ENCODE data around the gene UCMA.

Gene UCMA

GRCh38 chr10:13268310-13268709, 34.1 kb upstream of the UCMA start:
- H3K14ac ChIP-seq (ENCODE audit: low read length in 2 of 2): no peak overlapping the region
- no peak overlapping the region for H3K23ac ChIP-seq (ENCODE audit: low read length in 2 of 2)
- no peak overlapping the region for H4K8ac ChIP-seq (ENCODE audit: low read length)
- no peak overlapping the region for H2BK5ac ChIP-seq (ENCODE audit: low read depth, low read length, poor library complexity, severe bottlenecking)
- H3K9me3 ChIP-seq (ENCODE audit: control insufficient read depth, low read length): no peaks in the 10 kb centered on the region
- H3K27me3 ChIP-seq (ENCODE audit: control insufficient read depth in 1 of 2, insufficient read depth in 1 of 2, low read length in 2 of 2): peaks cover 17 to 29% of the 10 kb centered on the region in 2 experiments
- H2BK15ac ChIP-seq (ENCODE audit: low read depth, poor library complexity, severe bottlenecking): no peak overlapping the region
- H2BK12ac ChIP-seq (ENCODE audit: low read length in 2 of 2): no peak overlapping the region
- no peak overlapping the region for H2BK120ac ChIP-seq (ENCODE audit: low read depth, low read length)
- H4K91ac ChIP-seq (ENCODE audit: low read length): no peak overlapping the region
- no peak overlapping the region for H2AK5ac ChIP-seq (ENCODE audit: low read length, severe bottlenecking)
- WGBS: 93% methylated on average over 1 of the region's 4 CpGs
- H3K4me3 ChIP-seq (ENCODE audit: insufficient read depth in 1 of 2, low read depth in 1 of 2, low read length in 2 of 2): no peak overlapping the region
- H3K18ac ChIP-seq (ENCODE audit: low read depth in 1 of 2, low read length in 2 of 2): no peak overlapping the region
- H3K4me2 ChIP-seq (ENCODE audit: low read length, poor library complexity, severe bottlenecking): no peak overlapping the region
- no peak overlapping the region for H3K27ac ChIP-seq (ENCODE audit: low read length, poor library complexity, severe bottlenecking)
- H3K4ac ChIP-seq (ENCODE audit: low read depth in 1 of 2, low read length in 2 of 2): no peak overlapping the region
- H3K79me1 ChIP-seq (replicated peaks; ENCODE audit: low read length, poor library complexity, severe bottlenecking): no peaks in the 10 kb centered on the region
- no peak overlapping the region for H3K9ac ChIP-seq (ENCODE audit: low read length)
- no peaks in the 10 kb centered on the region for H3K36me3 ChIP-seq (ENCODE audit: control insufficient read depth in 1 of 2, insufficient read depth in 2 of 2, low read depth in 1 of 2, low read length in 2 of 2)
- H2AFZ ChIP-seq (ENCODE audit: low read depth, low read length): no peak overlapping the region
- peaks cover 2% of the 10 kb centered on the region for H3K4me1 ChIP-seq (ENCODE audit: control insufficient read depth, insufficient read depth, low read depth, low read length)
- no peak for DNase-seq

GRCh38 chr10:13263591-13263990, 29.4 kb upstream of the UCMA start:
- no peak overlapping the region for H2AFZ ChIP-seq (ENCODE audit: low read depth, low read length)
- no peak overlapping the region for H3K18ac ChIP-seq (ENCODE audit: low read depth in 1 of 2, low read length in 2 of 2)
- H4K91ac ChIP-seq (ENCODE audit: low read length): no peak overlapping the region
- no peak overlapping the region for H3K23ac ChIP-seq (ENCODE audit: low read length in 2 of 2)
- no peaks in the 10 kb centered on the region for H3K4me1 ChIP-seq (ENCODE audit: control insufficient read depth, insufficient read depth, low read depth, low read length)
- no peak overlapping the region for H2AK5ac ChIP-seq (ENCODE audit: low read length, severe bottlenecking)
- H2BK15ac ChIP-seq (ENCODE audit: low read depth, poor library complexity, severe bottlenecking): no peak overlapping the region
- no peak overlapping the region for H3K27ac ChIP-seq (ENCODE audit: low read length, poor library complexity, severe bottlenecking)
- H2BK120ac ChIP-seq (ENCODE audit: low read depth, low read length): no peak overlapping the region
- no peak overlapping the region for H2BK12ac ChIP-seq (ENCODE audit: low read length in 2 of 2)
- DNase-seq: no peak
- WGBS: 83% methylated on average over 7 of the region's 7 CpGs
- H3K9ac ChIP-seq (ENCODE audit: low read length): no peak overlapping the region
- no peak overlapping the region for H4K8ac ChIP-seq (ENCODE audit: low read length)
- no peak overlapping the region for H3K4me2 ChIP-seq (ENCODE audit: low read length, poor library complexity, severe bottlenecking)
- H3K14ac ChIP-seq (ENCODE audit: low read length in 2 of 2): no peak overlapping the region
- H3K27me3 ChIP-seq (ENCODE audit: control insufficient read depth in 1 of 2, insufficient read depth in 1 of 2, low read length in 2 of 2): peaks cover 24 to 36% of the 10 kb centered on the region in 2 experiments
- H3K4ac ChIP-seq (ENCODE audit: low read depth in 1 of 2, low read length in 2 of 2): no peak overlapping the region
- H3K36me3 ChIP-seq (ENCODE audit: control insufficient read depth in 1 of 2, insufficient read depth in 2 of 2, low read depth in 1 of 2, low read length in 2 of 2): no peaks in the 10 kb centered on the region
- H2BK5ac ChIP-seq (ENCODE audit: low read depth, low read length, poor library complexity, severe bottlenecking): no peak overlapping the region
- no peaks in the 10 kb centered on the region for H3K79me1 ChIP-seq (replicated peaks; ENCODE audit: low read length, poor library complexity, severe bottlenecking)
- H3K4me3 ChIP-seq (ENCODE audit: insufficient read depth in 1 of 2, low read depth in 1 of 2, low read length in 2 of 2): no peak overlapping the region
- peaks cover 4% of the 10 kb centered on the region for H3K9me3 ChIP-seq (ENCODE audit: control insufficient read depth, low read length)

- no peak overlapping the region for H3K18ac ChIP-seq (ENCODE audit: low read depth in 1 of 2, low read length in 2 of 2)
- WGBS: 88% methylated on average over 1 of the region's 1 CpG
- no peak overlapping the region for H3K4me3 ChIP-seq (ENCODE audit: insufficient read depth in 1 of 2, low read depth in 1 of 2, low read length in 2 of 2)
- H3K14ac ChIP-seq (ENCODE audit: low read length in 2 of 2): no peak overlapping the region
- no peak for DNase-seq
- no peak overlapping the region for H4K8ac ChIP-seq (ENCODE audit: low read length)
- no peak overlapping the region for H3K4ac ChIP-seq (ENCODE audit: low read depth in 1 of 2, low read length in 2 of 2)
- no peak overlapping the region for H3K27ac ChIP-seq (ENCODE audit: low read length, poor library complexity, severe bottlenecking)
- H2AK5ac ChIP-seq (ENCODE audit: low read length, severe bottlenecking): no peak overlapping the region
- H3K79me1 ChIP-seq (replicated peaks; ENCODE audit: low read length, poor library complexity, severe bottlenecking): no peaks in the 10 kb centered on the region
- H2BK120ac ChIP-seq (ENCODE audit: low read depth, low read length): no peak overlapping the region
- H3K9ac ChIP-seq (ENCODE audit: low read length): no peak overlapping the region
- H2BK12ac ChIP-seq (ENCODE audit: low read length in 2 of 2): no peak overlapping the region
- peaks cover 4% of the 10 kb centered on the region for H3K9me3 ChIP-seq (ENCODE audit: control insufficient read depth, low read length)
- no peak overlapping the region for H3K23ac ChIP-seq (ENCODE audit: low read length in 2 of 2)
- peaks cover 18 to 30% of the 10 kb centered on the region in 2 experiments for H3K27me3 ChIP-seq (ENCODE audit: control insufficient read depth in 1 of 2, insufficient read depth in 1 of 2, low read length in 2 of 2)
- H2AFZ ChIP-seq (ENCODE audit: low read depth, low read length): no peak overlapping the region
- H3K4me1 ChIP-seq (ENCODE audit: control insufficient read depth, insufficient read depth, low read depth, low read length): no peaks in the 10 kb centered on the region
- no peak overlapping the region for H4K91ac ChIP-seq (ENCODE audit: low read length)
- H3K36me3 ChIP-seq (ENCODE audit: control insufficient read depth in 1 of 2, insufficient read depth in 2 of 2, low read depth in 1 of 2, low read length in 2 of 2): no peaks in the 10 kb centered on the region
- no peak overlapping the region for H3K4me2 ChIP-seq (ENCODE audit: low read length, poor library complexity, severe bottlenecking)
- H2BK15ac ChIP-seq (ENCODE audit: low read depth, poor library complexity, severe bottlenecking): no peak overlapping the region
- no peak overlapping the region for H2BK5ac ChIP-seq (ENCODE audit: low read depth, low read length, poor library complexity, severe bottlenecking)
Observed at GRCh38 chr10:13262433-13262832, 28.3 kb upstream of the UCMA start.

- Histone ChIP-seq H3K27me3 (ENCODE audit: control insufficient read depth in 1 of 2, insufficient read depth in 1 of 2, low read length in 2 of 2) (peaks cover 4 to 12% of the 10 kb centered on the region in 2 experiments), H3K4me1 (ENCODE audit: control insufficient read depth, insufficient read depth, low read depth, low read length) (no peaks in the 10 kb centered on the region), H2BK12ac (ENCODE audit: low read length in 2 of 2) (no peak overlapping the region), H2AFZ (ENCODE audit: low read depth, low read length) (no peak overlapping the region), H3K9ac (ENCODE audit: low read length) (no peak overlapping the region), H2BK15ac (ENCODE audit: low read depth, poor library complexity, severe bottlenecking) (no peak overlapping the region), H3K23ac (ENCODE audit: low read length in 2 of 2) (no peak overlapping the region), H3K4me2 (ENCODE audit: low read length, poor library complexity, severe bottlenecking) (no peak overlapping the region), H2BK5ac (ENCODE audit: low read depth, low read length, poor library complexity, severe bottlenecking) (no peak overlapping the region), H3K4me3 (ENCODE audit: insufficient read depth in 1 of 2, low read depth in 1 of 2, low read length in 2 of 2) (no peak overlapping the region), H3K18ac (ENCODE audit: low read depth in 1 of 2, low read length in 2 of 2) (no peak overlapping the region), H3K36me3 (ENCODE audit: control insufficient read depth in 1 of 2, insufficient read depth in 2 of 2, low read depth in 1 of 2, low read length in 2 of 2) (no peaks in the 10 kb centered on the region), H4K8ac (ENCODE audit: low read length) (no peak overlapping the region), H3K9me3 (ENCODE audit: control insufficient read depth, low read length) (peaks cover 4% of the 10 kb centered on the region), H4K91ac (ENCODE audit: low read length) (no peak overlapping the region), H2BK120ac (ENCODE audit: low read depth, low read length) (no peak overlapping the region), H3K4ac (ENCODE audit: low read depth in 1 of 2, low read length in 2 of 2) (no peak overlapping the region), H3K27ac (ENCODE audit: low read length, poor library complexity, severe bottlenecking) (no peak overlapping the region), H2AK5ac (ENCODE audit: low read length, severe bottlenecking) (no peak overlapping the region), H3K79me1 (replicated peaks; ENCODE audit: low read length, poor library complexity, severe bottlenecking) (no peaks in the 10 kb centered on the region), H3K14ac (ENCODE audit: low read length in 2 of 2) (no peak overlapping the region)
- no peak for DNase-seq
- WGBS: 93% methylated on average over 4 of the region's 5 CpGs
Observed at GRCh38 chr10:13257621-13258140, 23.5 kb upstream of the UCMA start.
